Measurements from ENCODE around the gene ORM1. TPM values are rescaled to one million over a fixed set of nuclear protein-coding genes. Genes with fewer than 3 reads are reported as not detected.
"Not testable (repeated sequence)": the region's sequence is repeated elsewhere in the genome, so short reads cannot be mapped to it uniquely, and the experiment has no call there.

The ORM1 gene
- total RNA-seq, 1 donor from 2014 or later = not detected

DNA sequence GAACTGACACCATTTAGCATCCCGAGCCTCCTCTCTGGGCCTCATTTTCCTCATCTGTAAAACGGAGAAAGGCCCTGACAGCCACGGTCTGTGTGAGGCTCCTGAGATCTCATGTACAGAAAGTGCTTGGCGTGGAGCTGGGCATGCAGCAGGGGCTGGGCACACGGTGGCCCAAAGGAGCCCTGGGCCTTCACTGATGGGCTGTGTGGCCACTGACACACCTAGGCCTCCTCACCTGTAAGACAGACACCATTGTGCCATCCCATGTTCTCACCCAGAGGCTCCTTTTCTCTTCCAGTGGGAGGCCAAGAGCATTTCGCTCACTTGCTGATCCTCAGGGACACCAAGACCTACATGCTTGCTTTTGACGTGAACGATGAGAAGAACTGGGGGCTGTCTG, 1.6 kb downstream of the ORM1 start:
- no peaks in the 10 kb centered on the region for H3K9me3 Mint-ChIP-seq (ENCODE audit: low read depth)
- no peaks in the 10 kb centered on the region for H3K27me3 Mint-ChIP-seq (ENCODE audit: low read depth)
- DNase-seq (ENCODE audit: low spot score) = peak; percentile 98
- H3K36me3 Mint-ChIP-seq (ENCODE audit: low read depth) = no peaks in the 10 kb centered on the region
- H3K27ac Mint-ChIP-seq (ENCODE audit: unreplicated experiment) = no peak overlapping the region
- H3K4me1 Mint-ChIP-seq (ENCODE audit: low read depth) = no peaks in the 10 kb centered on the region
- no peak overlapping the region for H3K4me3 Mint-ChIP-seq (ENCODE audit: unreplicated experiment)
- no peak for TF ChIP-seq CTCF (IDR thresholded peaks at IDR 0.05)

GRCh38 chr9:114324965-114325364, 2.1 kb downstream of the ORM1 start:
- not testable (repeated sequence) for DNase-seq (ENCODE audit: low spot score); H3K4me3 Mint-ChIP-seq (ENCODE audit: unreplicated experiment); H3K27me3 Mint-ChIP-seq (ENCODE audit: low read depth); H3K36me3 Mint-ChIP-seq (ENCODE audit: low read depth); H3K27ac Mint-ChIP-seq (ENCODE audit: unreplicated experiment); H3K9me3 Mint-ChIP-seq (ENCODE audit: low read depth); H3K4me1 Mint-ChIP-seq (ENCODE audit: low read depth)

DNA sequence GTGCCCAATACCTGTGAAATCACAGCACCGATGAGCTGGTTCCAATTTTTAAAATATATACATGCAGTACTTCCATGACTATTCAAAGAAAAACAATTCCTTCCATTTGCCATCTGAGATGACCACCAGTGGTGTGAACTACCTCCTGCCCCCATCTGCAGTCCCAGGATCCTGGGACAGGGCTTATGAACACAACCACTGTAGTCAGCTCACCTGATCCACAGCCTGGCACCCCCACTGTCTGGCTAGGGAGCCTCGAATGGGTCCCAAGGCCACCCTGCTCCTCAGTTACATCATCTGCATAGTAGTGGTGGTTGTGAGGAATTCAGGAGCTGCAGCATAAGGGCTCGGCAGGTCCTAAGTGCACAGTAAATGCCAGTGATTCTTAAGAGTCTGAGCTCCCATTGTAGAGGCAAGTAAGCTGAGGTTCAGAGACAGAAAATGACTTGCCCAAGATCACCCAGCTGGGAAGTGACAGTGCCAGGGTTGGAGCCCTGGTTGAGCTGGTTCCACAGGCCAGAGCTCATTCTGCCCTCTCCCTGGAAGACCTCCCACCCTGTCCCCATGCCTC, 2.9 kb downstream of the ORM1 start:
- not testable (repeated sequence) for H3K36me3 Mint-ChIP-seq (ENCODE audit: low read depth)

DNA sequence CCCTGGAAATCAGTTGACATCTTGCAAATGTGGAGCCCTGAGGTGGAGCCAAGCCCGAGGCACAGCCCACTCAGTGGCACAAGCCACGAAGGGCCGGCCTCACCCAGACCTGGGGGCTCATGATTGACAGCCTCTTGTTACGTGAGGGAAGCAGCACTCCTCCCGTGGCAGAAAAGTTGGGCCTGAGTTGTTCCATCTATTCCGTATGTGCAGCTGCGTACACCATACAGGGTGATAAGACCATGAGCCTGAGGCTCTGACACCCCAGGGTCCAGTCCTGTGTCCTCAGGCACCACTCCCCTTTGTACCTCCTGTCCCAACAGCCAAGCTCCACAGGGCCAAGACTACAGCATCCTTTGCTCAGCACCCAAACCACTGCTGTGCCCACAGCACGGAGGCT, 4.9 kb downstream of the ORM1 start:
- no peaks in the 10 kb centered on the region for H3K27me3 Mint-ChIP-seq (ENCODE audit: low read depth)
- H3K27ac Mint-ChIP-seq (ENCODE audit: unreplicated experiment) = no peak overlapping the region
- no peaks in the 10 kb centered on the region for H3K36me3 Mint-ChIP-seq (ENCODE audit: low read depth)
- peak; percentile 99 for DNase-seq (ENCODE audit: low spot score)
- H3K4me1 Mint-ChIP-seq (ENCODE audit: low read depth) = no peaks in the 10 kb centered on the region
- no peak for TF ChIP-seq CTCF (IDR thresholded peaks at IDR 0.05)
- H3K9me3 Mint-ChIP-seq (ENCODE audit: low read depth) = no peaks in the 10 kb centered on the region
- H3K4me3 Mint-ChIP-seq (ENCODE audit: unreplicated experiment) = no peak overlapping the region

More for the DNA sequence above, 2.9 kb downstream of the ORM1 start:
- not testable (repeated sequence) for H3K27me3 Mint-ChIP-seq (ENCODE audit: low read depth); H3K27ac Mint-ChIP-seq (ENCODE audit: unreplicated experiment); H3K4me3 Mint-ChIP-seq (ENCODE audit: unreplicated experiment); H3K9me3 Mint-ChIP-seq (ENCODE audit: low read depth); H3K4me1 Mint-ChIP-seq (ENCODE audit: low read depth)
- DNase-seq (ENCODE audit: low spot score) = peak; percentile 96

- not testable (repeated sequence) for H3K36me3 Mint-ChIP-seq (ENCODE audit: low read depth); H3K4me1 Mint-ChIP-seq (ENCODE audit: low read depth); H3K27ac Mint-ChIP-seq (ENCODE audit: unreplicated experiment); H3K4me3 Mint-ChIP-seq (ENCODE audit: unreplicated experiment); H3K9me3 Mint-ChIP-seq (ENCODE audit: low read depth); H3K27me3 Mint-ChIP-seq (ENCODE audit: low read depth); DNase-seq (ENCODE audit: low spot score)
Measured at GRCh38 chr9:114328357-114328820, 5.5 kb downstream of the ORM1 start.

DNA sequence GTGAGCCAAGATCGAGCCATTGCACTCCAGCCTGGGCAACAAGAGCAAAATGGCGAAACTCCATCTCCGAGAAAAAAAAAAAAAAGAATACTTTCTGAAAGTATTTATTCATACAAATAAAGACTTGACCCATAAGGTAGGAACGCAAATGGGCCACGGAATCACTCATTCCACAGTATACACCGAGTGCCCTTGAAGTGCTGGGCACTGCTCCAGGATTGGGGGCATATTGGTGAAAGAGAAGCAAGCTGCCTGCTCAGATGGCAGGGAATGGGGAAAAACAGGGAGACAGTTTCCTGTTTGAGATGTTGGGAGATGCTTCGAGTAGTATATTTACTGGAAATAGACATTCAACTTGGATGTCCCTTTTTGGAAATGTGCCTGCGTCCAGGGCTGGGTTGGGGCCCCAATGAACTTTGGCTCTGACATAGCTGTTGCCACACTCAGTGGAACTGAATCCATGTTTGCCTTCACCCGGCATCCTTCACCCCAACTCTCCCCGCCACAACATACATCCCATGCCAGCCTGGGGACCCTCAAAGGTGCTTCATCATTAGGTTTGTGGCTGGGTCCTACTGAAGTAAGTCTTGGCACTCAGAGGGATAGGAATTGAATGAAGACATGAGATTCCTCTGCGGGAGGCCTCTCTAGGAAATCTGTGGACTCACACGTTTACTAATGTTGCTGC, 6.2 kb downstream of the ORM1 start:
- not testable (repeated sequence) for H3K27me3 Mint-ChIP-seq (ENCODE audit: low read depth); H3K4me1 Mint-ChIP-seq (ENCODE audit: low read depth)
- peak; percentile 81 for DNase-seq (ENCODE audit: low spot score)

DNA sequence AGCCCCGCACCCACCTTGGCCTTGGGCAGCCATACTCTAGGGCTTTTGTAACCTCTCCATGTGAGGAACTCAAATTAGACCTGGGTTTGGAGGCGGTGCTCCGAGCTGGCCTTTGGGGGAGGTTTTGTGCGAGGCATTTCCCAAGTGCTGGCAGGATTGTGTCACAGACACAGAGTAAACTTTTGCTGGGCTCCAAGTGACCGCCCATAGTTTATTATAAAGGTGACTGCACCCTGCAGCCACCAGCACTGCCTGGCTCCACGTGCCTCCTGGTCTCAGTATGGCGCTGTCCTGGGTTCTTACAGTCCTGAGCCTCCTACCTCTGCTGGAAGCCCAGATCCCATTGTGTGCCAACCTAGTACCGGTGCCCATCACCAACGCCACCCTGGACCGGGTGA, 6.7 kb downstream of the ORM1 start, which contains the start of gene ORM2:
TSS of gene ORM2 (plus strand) at position 245 of the 398 bp plus-strand sequence. CDS start at position 281, 36 bp downstream.
- H3K4me1 Mint-ChIP-seq (ENCODE audit: low read depth); H3K9me3 Mint-ChIP-seq (ENCODE audit: low read depth); H3K27me3 Mint-ChIP-seq (ENCODE audit: low read depth); H3K27ac Mint-ChIP-seq (ENCODE audit: unreplicated experiment); H3K4me3 Mint-ChIP-seq (ENCODE audit: unreplicated experiment); H3K36me3 Mint-ChIP-seq (ENCODE audit: low read depth); DNase-seq (ENCODE audit: low spot score): not testable (repeated sequence)

More for the DNA sequence above, 6.2 kb downstream of the ORM1 start:
- H3K36me3 Mint-ChIP-seq (ENCODE audit: low read depth); H3K4me3 Mint-ChIP-seq (ENCODE audit: unreplicated experiment); H3K9me3 Mint-ChIP-seq (ENCODE audit: low read depth); H3K27ac Mint-ChIP-seq (ENCODE audit: unreplicated experiment): not testable (repeated sequence)

Measured in chondrocyte (in vitro differentiated cells).